Measurements from ENCODE around the gene RIPPLY2.
"Not testable (repeated sequence)": the region's sequence is repeated elsewhere in the genome, so short reads cannot be mapped to it uniquely, and the experiment has no call there.

Gene RIPPLY2

DNA sequence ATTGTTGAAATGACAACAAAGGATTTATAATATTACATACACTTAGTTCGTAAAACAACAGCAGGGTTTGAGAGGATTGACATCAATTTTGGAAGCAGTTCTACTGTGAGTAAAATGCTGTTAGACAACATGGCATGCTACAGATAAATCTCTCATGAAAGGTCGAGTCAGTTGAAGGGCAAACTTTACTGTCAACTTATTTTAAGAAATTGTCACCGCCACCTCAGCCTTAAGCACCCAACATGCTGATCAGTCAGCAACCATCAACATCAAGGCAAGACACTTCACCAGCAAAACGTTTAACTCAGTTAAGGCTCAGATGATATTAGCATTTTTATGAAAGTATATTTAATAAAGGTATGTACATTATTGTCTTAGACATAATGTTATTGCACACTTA is 37.4 kb downstream of the RIPPLY2 start:
- DNase-seq (ENCODE audit: low read depth): no peak
- TF ChIP-seq CTCF (conservative IDR thresholded peaks at IDR 0.05; ENCODE audit: control insufficient read depth, insufficient read depth, low read depth, low read length): no peak
- H3K4me3 ChIP-seq (ENCODE audit: control insufficient read depth, low read depth, low read length): no peak overlapping the region

- no peak for DNase-seq (ENCODE audit: low read depth)
- no peak for TF ChIP-seq CTCF (conservative IDR thresholded peaks at IDR 0.05; ENCODE audit: control insufficient read depth, insufficient read depth, low read depth, low read length)
- H3K4me3 ChIP-seq (ENCODE audit: control insufficient read depth, low read depth, low read length): no peak overlapping the region
Observed at GRCh38 chr6:83891586-83891985, 38.4 kb downstream of the RIPPLY2 start.

- TF ChIP-seq CTCF (conservative IDR thresholded peaks at IDR 0.05; ENCODE audit: control insufficient read depth, insufficient read depth, low read depth, low read length): no peak
- H3K4me3 ChIP-seq (ENCODE audit: control insufficient read depth, low read depth, low read length): no peak overlapping the region
- no peak for DNase-seq (ENCODE audit: low read depth)
Observed at GRCh38 chr6:83893024-83893423, 39.9 kb downstream of the RIPPLY2 start.

DNA sequence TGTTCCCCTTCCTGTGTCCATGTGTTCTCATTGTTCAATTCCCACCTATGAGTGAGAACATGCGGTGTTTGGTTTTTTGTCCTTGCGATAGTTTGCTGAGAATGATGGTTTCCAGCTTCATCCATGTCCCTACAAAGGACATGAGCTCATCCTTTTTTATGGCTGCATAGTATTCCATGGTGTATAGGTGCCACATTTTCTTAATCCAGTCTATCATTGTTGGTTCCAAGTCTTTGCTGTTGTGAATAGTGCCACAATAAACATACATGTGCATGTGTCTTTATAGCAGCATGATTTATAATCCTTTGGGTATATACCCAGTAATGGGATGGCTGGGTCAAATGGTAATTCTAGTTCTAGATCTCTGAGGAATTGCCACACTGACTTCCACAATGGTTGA is 43.9 kb downstream of the RIPPLY2 start:
- not testable (repeated sequence) for DNase-seq (ENCODE audit: low read depth); H3K4me3 ChIP-seq (ENCODE audit: control insufficient read depth, low read depth, low read length)

DNA sequence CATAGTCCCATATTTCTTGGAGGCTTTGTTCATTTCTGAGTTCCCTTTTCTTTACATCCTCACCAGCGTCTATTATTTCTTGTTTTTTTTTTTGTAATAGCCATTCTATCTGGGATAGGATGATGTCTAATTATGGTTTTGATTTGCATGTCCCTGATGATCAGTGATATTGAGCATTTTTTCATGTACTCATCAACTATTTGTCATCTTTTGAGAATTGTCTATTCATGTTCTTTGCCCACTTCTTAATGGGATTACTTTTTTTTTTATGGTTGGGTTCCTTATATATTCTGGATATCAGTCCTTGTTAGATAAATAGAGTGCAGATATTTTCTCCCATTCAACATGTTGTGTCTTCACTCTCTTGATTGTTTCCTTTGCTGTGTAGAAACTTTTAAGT is 48.5 kb downstream of the RIPPLY2 start:
- no peak for DNase-seq (ENCODE audit: low read depth)
- no peak overlapping the region for H3K4me3 ChIP-seq (ENCODE audit: control insufficient read depth, low read depth, low read length)
- no peak for TF ChIP-seq CTCF (conservative IDR thresholded peaks at IDR 0.05; ENCODE audit: control insufficient read depth, insufficient read depth, low read depth, low read length)

DNA sequence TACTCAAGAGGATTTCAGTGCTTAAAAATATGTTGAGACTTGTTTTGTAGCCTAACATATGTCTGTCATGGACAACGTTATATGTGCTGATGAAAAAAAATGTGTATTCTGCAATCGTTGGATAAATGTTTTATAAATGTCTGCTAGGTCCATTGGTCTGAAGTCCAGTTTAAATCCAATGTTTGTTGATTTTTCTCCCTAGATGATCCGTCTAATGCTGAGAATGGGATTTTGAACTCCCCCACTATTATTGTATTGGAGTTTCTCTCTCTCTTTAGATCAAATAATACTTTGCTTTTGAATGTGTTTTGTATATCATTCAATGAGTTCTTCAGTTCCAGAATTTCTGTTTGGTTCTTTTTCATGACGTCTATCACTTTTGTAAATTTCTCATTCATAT is 51.2 kb downstream of the RIPPLY2 start:
- TF ChIP-seq CTCF (conservative IDR thresholded peaks at IDR 0.05; ENCODE audit: control insufficient read depth, insufficient read depth, low read depth, low read length): no peak
- no peak overlapping the region for H3K4me3 ChIP-seq (ENCODE audit: control insufficient read depth, low read depth, low read length)
- DNase-seq (ENCODE audit: low read depth): no peak

GRCh38 chr6:83905648-83906047 is 52.5 kb downstream of the RIPPLY2 start:
- DNase-seq (ENCODE audit: low read depth): no peak
- no peak overlapping the region for H3K4me3 ChIP-seq (ENCODE audit: control insufficient read depth, low read depth, low read length)
- no peak for TF ChIP-seq CTCF (conservative IDR thresholded peaks at IDR 0.05; ENCODE audit: control insufficient read depth, insufficient read depth, low read depth, low read length)
